Activated T-helper 1 cell treated with Interleukin-2 at 50 U/mL for 16 hours (primary cell): Measurements from ENCODE around the gene RERE.

Experiments
- DNase-seq: peaks from one replicate; pipeline ENCODE4 v3.0.0-alpha.2; 2020; ENCODE audit warnings: low read depth

The RERE gene

GRCh38 chr1:8423692-8424538 is 393.5 kb downstream of the RERE start:
- peak; percentile 32 for DNase-seq

- DNase-seq: peak; percentile 18
Measured at GRCh38 chr1:8423269-8423691, 394.2 kb downstream of the RERE start.

GRCh38 chr1:8422510-8423268 is 394.8 kb downstream of the RERE start:
- DNase-seq: no peak

DNA sequence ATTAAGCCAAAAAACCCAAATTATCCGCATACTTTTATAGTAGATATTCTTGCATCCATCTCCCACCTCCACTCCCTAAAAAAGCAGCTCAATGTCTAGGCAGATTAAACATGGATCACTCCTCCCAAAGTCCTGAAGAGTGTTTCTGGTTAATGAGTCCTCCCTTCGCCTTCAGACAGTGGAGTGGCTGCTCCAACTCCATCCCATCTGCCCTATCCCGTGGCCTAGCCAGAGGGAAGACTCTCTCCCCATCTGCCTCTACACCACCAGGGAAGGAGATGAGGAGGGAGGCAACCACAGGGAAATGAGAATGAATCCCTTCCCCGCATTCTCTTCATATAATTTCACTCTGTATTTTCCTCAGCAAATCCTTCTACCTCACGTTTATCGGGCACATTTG is 395.7 kb downstream of the RERE start:
- no peak for DNase-seq

DNA sequence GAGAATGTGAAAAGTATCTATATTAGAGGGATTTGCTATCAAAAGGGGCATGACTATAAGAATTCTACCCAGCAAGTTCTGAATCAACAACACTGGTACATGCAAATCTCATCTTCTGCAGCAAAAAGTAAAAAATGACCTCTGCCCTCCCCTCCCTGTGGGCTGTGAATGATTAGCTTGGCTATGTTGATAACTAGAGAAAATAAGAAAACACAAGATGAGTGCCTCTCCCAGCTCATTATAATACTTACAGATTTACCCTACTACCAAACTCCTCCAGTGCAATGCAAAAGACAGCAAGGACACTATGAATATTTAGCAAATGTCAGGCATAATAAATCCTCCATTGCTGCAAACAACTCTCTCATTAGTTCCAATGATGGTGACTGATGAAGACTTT is 397.1 kb downstream of the RERE start:
- DNase-seq: no peak

- DNase-seq: no peak
Measured at GRCh38 chr1:8419861-8420260, 397.6 kb downstream of the RERE start.

- DNase-seq: no peak
Measured at GRCh38 chr1:8419172-8419571, 398.3 kb downstream of the RERE start.

DNA sequence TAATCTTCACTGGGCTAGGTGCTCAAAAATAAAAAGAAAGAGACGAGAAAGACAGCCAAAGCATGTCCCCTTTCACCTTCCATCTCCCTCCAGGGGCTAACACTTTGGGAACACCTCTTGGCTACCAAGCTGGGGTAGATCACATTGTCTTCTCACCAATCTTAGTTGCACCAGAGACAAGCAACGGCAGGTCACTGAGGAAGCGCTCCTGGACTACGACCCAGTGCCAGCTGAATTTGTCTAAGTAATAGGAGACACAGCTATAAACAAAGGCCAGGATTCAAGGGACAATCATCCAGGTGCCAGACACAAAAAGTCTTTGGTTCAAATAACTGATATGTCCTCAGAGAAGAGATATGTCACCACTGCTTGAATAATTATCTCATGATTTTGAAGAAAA is 399.1 kb downstream of the RERE start:
- no peak for DNase-seq

DNA sequence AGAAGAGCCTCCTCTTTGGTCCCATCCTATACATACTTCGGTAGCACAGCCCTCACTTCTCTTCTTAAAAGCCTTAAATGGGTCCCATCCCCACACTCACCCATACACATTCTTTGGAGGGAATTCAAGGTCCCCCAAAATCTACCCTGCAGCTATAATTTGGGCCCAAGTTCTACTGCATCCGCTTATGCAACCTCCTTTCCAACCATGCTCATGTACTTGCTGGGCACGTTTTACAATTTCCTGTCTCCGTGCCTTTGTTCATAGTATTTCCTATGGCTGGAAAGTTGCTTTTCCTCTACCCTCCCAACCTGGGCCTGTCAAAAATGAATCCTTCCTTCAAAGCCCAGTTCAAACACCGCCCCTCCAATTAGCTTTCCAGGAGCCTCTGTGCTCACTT is 399.8 kb downstream of the RERE start:
- no peak for DNase-seq

GRCh38 chr1:8416881-8417280 is 400.6 kb downstream of the RERE start:
- no peak for DNase-seq

DNA sequence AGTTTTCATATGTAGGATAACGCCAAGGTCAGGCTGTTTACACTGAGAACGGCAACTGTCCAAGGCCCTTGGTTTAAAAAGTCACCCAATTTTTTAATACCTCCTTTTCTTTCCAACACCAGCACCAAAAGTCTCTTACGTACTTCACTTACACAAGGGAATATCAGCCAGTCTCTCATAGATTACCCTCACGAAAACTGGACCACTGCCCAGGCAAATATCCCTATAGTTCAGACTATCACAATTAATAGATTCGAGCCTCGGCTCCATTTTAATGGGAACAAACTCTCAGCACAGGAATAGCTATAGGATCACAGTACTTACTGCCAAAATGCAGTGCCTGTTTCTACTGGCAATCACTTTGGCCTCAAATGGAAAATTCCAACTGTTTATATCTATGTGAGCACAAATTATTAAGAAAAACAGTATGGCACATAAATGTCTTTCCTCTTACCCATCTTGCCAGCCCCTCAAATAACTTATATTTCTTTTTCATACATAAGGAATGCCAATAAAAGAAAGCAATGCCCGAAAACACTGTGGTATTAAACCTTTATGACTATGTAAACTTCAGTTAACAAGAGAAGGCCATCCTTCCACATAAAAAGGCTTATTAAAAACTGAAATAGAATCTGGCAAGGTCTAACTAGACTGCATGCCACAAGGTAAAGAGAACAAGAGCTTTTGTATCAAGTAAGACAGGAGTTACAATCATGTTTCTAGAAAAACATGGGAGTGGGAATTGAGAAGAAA is 401.7 kb downstream of the RERE start:
- DNase-seq: no peak

DNA sequence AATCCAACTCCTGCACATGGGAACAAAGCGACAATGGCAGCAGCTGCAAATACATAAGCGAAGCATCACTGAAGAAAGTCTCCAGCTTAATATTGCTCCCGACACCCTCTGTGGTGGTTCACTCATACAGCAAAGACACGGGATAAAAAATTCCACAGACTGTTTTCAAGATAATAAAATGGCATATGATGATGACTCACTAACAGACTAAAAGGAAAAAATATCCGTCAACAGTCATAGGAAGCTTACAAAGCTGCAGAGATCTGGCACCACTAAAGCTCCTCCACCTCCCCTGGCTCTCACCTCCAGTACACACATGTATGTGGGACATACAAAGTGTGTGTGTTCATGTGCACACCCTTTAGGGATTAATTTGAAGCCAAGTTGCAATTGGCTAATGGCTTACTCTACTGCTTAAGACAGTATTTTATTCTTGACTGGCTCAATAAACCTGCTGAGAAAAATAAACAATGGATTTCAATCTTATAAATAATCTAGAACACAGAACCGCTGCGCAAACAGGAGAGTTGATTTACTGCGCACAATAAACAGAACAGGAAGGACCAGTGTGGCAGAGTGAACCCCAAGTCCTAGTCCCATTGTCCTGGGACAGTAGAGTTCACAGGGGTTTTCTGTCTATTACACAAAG is 405.1 kb downstream of the RERE start:
- no peak for DNase-seq

GRCh38 chr1:8411803-8412182 is 405.6 kb downstream of the RERE start:
- no peak for DNase-seq

DNA sequence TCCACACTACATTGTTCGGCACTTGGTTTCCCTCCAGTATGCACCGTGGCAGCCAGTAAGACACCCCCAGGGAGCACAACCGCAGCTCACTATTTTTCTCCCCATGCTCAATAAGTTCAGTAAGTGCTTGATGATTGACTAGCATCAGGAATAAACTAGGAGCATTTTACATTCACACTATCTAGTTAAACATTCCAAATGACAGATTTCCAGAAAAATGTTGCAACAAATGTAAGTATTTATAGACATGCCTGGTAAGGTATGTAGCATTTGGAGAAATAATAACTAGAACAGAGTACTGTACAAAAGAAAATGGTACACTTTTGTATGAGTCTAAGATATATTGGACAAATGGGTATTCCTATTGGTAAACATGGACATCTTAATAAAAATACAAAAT is 406.6 kb downstream of the RERE start:
- no peak for DNase-seq

DNA sequence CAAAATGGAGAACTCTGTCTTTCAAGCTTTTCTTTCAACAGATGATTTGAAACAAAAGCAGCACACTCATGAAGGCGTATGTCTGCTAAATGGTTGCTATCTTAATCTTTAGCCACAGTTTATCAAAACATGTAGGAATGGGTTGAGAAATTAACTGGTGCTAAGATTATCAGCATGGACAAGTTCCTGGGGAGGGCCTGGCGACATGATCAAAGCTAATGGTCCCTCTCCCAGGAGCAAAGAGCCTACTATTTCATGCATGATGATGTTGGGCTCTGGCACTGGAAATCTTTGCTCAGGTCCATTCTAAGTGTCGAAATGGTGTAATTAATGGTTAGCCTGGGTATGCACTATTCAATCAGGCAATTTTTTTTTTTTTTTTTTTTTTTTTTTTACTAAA is 407.8 kb downstream of the RERE start:
- DNase-seq: no peak

- no peak for DNase-seq
Measured at GRCh38 chr1:8409106-8409505, 408.3 kb downstream of the RERE start.

DNA sequence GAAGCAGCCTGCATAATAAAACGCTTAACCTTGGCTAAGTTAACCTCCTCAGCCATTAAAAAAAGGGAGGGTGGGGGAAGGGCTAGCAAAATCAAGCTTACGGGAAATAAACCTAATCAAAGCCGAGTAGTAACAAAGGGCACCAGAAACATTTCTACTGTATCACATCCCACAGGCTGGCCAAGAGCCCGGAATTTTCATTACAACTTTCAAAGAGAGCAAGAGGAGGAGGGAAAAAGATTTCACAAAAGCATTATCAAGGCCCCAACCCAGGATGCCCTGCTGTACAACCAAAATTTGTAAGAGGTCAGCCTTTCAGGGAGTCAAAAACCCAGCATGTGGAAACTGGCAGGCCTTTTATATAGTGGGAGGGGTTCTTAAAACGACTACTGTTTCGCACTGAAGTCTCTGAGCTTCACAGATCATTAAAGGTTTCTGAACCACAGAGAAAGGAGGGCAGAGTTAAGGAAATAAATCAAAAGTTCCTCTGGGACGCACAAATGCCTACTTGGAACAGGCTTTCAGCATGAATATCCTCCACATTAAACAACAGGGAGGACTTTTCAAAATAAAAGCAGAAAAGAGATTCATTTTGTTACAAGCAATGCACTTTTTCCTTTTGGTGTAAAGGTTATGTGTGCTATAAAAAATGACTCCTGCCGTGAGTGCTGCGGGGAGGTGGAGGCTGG is 409.1 kb downstream of the RERE start:
- DNase-seq: no peak

- no peak for DNase-seq
Measured at GRCh38 chr1:8407652-8408051, 409.8 kb downstream of the RERE start.

DNA sequence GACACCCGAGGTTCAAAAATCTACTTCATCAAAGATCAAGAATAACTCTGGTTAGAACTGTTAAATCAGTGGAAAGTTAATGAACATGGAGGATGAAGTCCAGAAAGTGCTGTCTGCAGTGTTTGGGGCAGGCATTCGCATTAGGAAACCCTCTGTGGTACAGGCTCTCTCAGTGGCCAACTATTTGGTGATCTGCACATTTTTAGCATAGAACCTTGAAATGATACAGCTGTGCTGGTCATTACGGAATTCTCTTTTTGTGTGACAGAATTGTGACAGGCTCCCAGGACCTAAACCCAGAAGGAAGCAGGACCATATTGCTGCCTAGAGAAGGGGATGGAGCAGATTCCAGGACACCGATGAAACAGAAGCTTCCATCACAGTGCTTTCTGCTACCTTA is 410.5 kb downstream of the RERE start:
- DNase-seq: no peak

DNA sequence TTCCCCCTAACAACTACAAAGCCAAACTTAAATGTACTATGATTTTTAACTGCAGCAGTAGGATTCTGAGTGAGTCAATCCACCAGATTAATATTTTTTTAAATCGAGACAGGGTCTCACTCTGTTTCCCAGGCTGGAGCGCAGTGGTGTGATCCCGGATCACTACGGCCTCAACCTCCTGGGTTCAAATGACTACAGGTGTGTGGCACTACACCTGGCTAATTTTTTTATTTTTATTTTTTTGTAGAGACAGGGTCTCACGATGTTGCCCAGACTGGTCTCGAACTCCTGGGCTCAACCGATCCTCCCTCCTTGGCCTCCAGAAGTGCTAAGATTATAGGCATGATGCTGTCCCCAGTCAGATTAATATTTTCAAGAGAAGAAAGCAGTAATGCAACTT is 411.4 kb downstream of the RERE start:
- DNase-seq: no peak

GRCh38 chr1:8404460-8405370 is 412.7 kb downstream of the RERE start:
- no peak for DNase-seq
